Neutrophil (primary cell): Measurements from ENCODE around the gene MIEF1.

Experiments used
- H3K27ac ChIP-seq: fragments of 200-600 bp; sonication (generic); 2 replicates; pipeline ENCODE4 v1.5.1; 2016; ENCODE audit warnings: mild to moderate bottlenecking, moderate library complexity
- H3K27me3 ChIP-seq: fragments of 200-600 bp; sonication (generic); 2 replicates; pipeline ENCODE4 v1.6.0; 2016; ENCODE audit warnings: mild to moderate bottlenecking
- H3K36me3 ChIP-seq: fragments of 200-600 bp; sonication (generic); 2 replicates; pipeline ENCODE4 v1.5.1; 2017
- H3K4me1 ChIP-seq, 2 experiments: fragments of 200-600 bp in 1 of 2; sonication (generic) in 1 of 2; 1 replicate in 1 of 2; 2 replicates in 1 of 2; pipeline versions ENCODE4 v1.5.1 to v1.6.1; 2013 to 2016; ENCODE audit warnings: low read depth in 1 of 2, low read length in 1 of 2, mild to moderate bottlenecking in 1 of 2, moderate library complexity in 1 of 2; ENCODE audit not compliant: control insufficient read depth in 1 of 2, insufficient read depth in 1 of 2
- H3K4me3 ChIP-seq, 2 experiments: fragments of 200-600 bp in 1 of 2; sonication (generic) in 1 of 2; 1 replicate in 1 of 2; 2 replicates in 1 of 2; pipeline ENCODE4 v1.5.1; 2013 to 2016; ENCODE audit warnings: low read depth in 1 of 2, low read length in 1 of 2, mild to moderate bottlenecking in 1 of 2, moderate library complexity in 1 of 2
- H3K9me3 ChIP-seq: fragments of 200-600 bp; sonication (generic); 2 replicates; pipeline ENCODE4 v1.5.1; 2016
- CTCF ChIP-seq: fragments of 200-600 bp; sonication (generic); IDR thresholded peaks from 2 replicates; pipeline ENCODE4 v1.5.1; 2016; ENCODE audit warnings: antibody characterized with exemption

The MIEF1 gene

GRCh38 chr22:39469326-39469680, 32.8 kb upstream of the MIEF1 start:
- H3K27me3 ChIP-seq: peaks cover 27% of the 10 kb centered on the region
- no peaks in the 10 kb centered on the region for H3K9me3 ChIP-seq
- no peak overlapping the region for H3K27ac ChIP-seq
- H3K4me3 ChIP-seq: no peak overlapping the region
- H3K4me1 ChIP-seq: peaks cover 26 to 37% of the 10 kb centered on the region in 2 experiments
- no peak for TF ChIP-seq CTCF
- H3K36me3 ChIP-seq: no peaks in the 10 kb centered on the region

GRCh38 chr22:39469681-39470450, 32.2 kb upstream of the MIEF1 start:
- Histone ChIP-seq H3K27me3 (peaks cover 27% of the 10 kb centered on the region), H3K4me3 (no peak overlapping the region), H3K9me3 (no peaks in the 10 kb centered on the region), H3K4me1 (peaks cover 26 to 37% of the 10 kb centered on the region in 2 experiments), H3K27ac (no peak overlapping the region), H3K36me3 (no peaks in the 10 kb centered on the region)
- no peak for TF ChIP-seq CTCF

- TF ChIP-seq CTCF: no peak
- H3K27ac ChIP-seq: peak overlapping the region; percentile 73
- peaks cover 26 to 37% of the 10 kb centered on the region in 2 experiments for H3K4me1 ChIP-seq
- H3K4me3 ChIP-seq: peak overlapping the region in 1 of 2 experiments; percentile 10
- no peaks in the 10 kb centered on the region for H3K36me3 ChIP-seq
- H3K9me3 ChIP-seq: no peaks in the 10 kb centered on the region
- peaks cover 27% of the 10 kb centered on the region for H3K27me3 ChIP-seq
These were observed 31.4 kb upstream of the MIEF1 start for GRCh38 chr22:39470451-39471291.

- Histone ChIP-seq H3K27me3 (peaks cover 27% of the 10 kb centered on the region), H3K27ac (peak overlapping the region; percentile 73), H3K4me1 (peaks cover 26 to 37% of the 10 kb centered on the region in 2 experiments), H3K36me3 (no peaks in the 10 kb centered on the region), H3K9me3 (no peaks in the 10 kb centered on the region), H3K4me3 (peak overlapping the region in 1 of 2 experiments; percentile 10)
- TF ChIP-seq CTCF: no peak
These were observed 30.5 kb upstream of the MIEF1 start for GRCh38 chr22:39471381-39472141.
